MM.1S (cell line): ENCODE results near the gene FANCC.

Experiments
- CTCF ChIP-seq: fragments of 300-600 bp; sonication (generic); IDR thresholded peaks from 2 replicates; pipeline ENCODE4 v1.5.1; 2016; ENCODE audit warnings: antibody characterized with exemption, low read length, mixed read lengths
- EZH2 ChIP-seq: fragments of 300-600 bp; sonication (generic); optimal IDR thresholded peaks from 2 replicates; pipeline ENCODE3; 2017; ENCODE audit warnings: low read depth, mild to moderate bottlenecking, antibody characterized with exemption, low read length, mixed read lengths

- TF ChIP-seq EZH2 (no peak), CTCF (no peak)
Observed at GRCh38 chr9:95060234-95060633, 257.3 kb downstream of the FANCC start.
